Measurements from ENCODE around the gene ADAM19.

Gene ADAM19

GRCh38 chr5:157594675-157595459, 19.3 kb upstream of the ADAM19 start:
- no peak for FAIRE-seq

DNA sequence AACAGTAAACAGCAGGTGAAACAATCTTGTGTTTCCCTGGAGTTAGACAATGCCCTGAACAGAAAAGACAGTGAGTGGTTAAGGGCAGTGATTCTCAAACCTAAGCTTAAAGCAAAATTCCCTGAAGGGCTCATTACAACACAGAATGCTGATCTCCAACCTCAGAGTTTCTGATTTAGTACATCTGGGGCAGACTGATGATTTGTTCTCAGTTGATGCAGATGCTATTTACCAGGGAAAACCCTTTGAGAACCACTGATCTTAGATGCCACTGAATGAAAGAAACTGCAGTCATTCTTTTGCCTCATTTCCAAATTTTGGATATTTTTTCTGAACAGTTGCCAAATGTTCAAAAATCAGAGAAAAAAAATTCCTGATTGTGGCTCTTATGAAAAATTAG, 18.7 kb upstream of the ADAM19 start:
- no peak for FAIRE-seq

- no peak for FAIRE-seq
Observed at GRCh38 chr5:157593052-157593757, 17.6 kb upstream of the ADAM19 start.

GRCh38 chr5:157592594-157592993, 17.0 kb upstream of the ADAM19 start:
- FAIRE-seq = no peak

DNA sequence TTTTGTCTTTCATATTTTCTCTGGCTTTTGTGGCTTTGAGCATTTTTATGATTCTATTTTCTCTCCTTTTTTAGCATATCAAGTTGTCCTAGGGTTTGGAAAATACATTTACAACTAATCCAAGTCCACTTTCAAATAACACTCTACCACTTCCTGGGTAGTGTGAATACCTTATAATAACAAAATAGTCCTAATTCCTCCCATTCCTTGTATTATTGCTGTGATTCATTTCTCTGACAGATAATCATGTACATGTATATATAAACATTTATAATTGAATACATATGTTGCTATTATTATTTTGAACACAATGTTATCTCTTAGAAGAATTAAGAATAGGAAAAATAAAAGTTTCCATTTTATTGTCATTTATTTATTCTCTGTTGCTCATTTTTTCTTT, 14.9 kb upstream of the ADAM19 start:
- no peak for FAIRE-seq

DNA sequence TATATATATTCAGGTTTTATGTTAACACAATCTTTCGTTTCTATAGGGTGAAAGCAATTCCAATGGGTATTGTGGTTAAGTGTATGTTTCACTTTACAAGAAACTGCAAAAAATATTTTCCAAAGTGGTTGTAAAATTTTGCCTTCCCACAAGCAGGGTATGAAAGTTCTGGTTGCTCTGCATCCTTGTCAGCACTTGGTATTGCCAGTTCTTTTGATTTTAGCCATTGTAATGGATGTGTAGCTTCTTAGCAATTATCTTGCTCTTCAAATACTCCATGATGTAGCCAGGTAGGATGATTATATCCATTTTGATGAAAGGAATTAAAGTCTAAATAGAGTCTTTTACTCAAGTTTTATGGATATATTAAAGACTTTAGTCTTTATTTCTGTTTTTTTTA, 9.1 kb upstream of the ADAM19 start:
- FAIRE-seq = no peak

- no peak for FAIRE-seq
Observed at GRCh38 chr5:157582731-157583620, 7.4 kb upstream of the ADAM19 start.

GRCh38 chr5:157581901-157582300, 6.3 kb upstream of the ADAM19 start:
- no peak for FAIRE-seq

DNA sequence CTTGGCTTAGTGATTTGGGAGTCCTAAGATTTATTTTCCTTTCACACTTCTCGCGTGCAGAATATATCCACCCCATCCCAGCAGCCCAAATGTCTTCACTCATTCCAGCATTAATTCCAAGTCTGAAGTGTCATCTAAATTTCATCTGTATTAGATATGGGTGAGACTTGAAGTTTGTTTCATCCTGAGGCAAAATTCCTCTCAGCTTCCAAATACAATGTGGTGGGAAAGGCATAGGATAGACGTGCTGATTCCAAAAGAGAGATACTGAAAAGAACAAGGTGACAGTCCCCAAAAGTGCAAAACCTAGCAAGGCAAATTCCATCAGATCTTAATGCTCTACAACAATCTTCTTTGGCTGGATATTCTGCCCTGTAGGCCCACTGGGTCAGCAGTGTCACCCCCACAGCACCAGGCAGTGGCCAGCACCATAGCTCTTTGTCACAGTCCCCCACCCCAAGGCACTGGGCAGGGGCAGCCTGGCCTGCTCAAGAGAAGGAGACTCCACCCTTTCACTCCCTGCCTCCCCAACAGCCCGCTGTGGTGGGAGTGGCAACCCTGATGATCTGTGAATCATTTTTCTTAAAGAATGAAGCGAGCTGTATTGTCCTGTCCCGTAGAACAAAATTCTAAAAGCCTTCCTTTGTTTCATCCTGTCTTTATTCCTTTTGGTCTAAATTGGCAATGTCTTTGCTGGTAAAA, 2.7 kb upstream of the ADAM19 start:
- no peak for FAIRE-seq

GRCh38 chr5:157576678-157577077, 1.1 kb upstream of the ADAM19 start:
- FAIRE-seq = no peak

DNA sequence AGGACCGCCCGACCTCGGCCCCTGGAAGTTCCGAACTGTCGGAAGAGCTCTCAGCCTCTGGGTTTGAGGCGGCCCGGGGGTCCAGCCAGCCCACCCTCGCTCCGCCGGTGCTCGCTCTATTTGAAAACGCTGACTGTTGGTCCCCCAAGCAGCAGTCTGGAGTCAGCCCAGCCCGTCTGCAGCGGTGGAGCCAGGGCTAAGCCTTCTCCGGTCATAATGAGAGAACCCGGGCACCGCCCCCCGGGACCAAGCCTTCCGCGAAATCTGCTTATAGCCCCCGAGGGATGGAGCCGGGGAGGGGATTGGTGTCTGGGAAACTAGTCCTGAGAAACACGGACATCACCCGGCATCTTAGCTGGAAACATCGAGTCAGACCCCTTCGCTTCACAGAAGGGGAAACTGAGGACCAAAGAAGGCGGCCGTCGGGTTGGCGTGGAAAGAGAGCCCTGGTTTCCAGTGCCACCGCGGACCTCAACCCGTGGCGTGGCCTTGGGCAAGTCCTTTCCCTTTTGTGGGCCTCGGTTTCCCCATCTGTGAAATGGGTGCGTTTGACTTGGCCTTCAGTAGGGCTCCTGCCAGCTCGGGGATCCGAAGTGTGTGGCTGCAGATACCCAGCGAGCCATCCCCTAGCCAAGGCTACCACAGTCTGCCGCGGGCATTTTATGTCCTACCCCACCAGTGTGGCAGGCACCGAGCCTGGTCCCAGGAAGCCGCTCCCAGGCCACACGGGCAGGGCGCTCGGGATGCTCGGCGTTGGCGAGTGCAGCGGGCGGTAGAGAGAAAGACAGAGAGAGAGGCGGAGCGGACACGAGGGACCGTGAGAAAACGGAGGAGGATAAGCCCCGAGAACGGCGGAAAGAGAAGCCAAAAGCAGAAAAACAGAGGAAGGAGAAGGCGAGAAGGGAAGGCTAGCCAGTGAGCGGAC, 857 bp downstream of the ADAM19 start:
- no peak for FAIRE-seq

- FAIRE-seq = no peak
Observed at GRCh38 chr5:157571357-157571827, 4.2 kb downstream of the ADAM19 start.

DNA sequence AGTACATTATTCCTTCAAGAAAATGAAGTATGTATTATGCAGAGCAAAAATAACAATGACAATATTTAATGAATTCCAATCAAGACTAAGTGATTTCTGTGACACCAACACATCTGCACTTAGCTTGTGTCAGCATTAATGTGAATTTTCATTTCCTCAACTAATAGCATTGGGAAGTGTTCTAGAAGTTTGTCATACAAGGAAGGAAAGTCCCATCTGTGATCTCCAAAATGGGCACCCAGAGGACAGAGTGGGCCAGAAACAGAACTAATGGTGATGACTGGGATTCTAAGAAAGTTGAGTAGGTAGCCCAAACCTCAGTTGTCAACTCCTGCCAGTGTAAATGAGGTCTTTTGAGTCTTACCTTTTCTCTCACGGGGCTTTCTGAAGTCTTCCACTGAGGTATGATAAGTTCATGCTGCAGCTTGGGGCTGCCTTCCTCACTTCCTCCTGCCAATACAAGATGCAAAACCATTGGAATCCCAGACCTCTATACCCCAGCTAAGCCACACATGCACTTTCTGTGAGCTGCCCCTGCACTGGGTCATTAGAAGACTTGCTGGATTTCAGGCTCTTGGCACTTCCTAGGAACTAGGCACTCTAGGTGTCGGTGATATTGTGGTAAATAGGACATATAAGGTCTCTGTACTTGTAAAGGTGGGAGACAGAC, 4.9 kb downstream of the ADAM19 start:
- FAIRE-seq = no peak

DNA sequence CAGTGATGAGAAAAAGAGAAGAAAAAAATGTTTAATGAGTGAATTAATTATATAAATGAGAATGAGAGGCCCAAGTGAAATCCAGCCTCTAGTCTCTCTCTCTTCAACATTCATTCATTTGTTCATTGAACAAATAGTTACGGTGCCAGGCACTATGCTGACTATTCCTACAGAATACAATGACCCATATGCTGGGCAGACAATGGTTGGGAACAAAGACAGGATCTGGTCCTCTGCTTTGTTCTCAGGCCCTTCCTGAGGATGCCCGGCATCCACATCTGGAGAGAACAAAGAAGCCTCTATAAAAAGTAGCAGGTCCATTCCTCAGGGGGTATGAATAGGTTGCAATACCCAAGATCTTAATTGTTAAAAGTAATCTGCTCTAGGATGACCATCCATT, 6.9 kb downstream of the ADAM19 start:
- FAIRE-seq = no peak

- no peak for FAIRE-seq
Observed at GRCh38 chr5:157568222-157568621, 7.4 kb downstream of the ADAM19 start.

DNA sequence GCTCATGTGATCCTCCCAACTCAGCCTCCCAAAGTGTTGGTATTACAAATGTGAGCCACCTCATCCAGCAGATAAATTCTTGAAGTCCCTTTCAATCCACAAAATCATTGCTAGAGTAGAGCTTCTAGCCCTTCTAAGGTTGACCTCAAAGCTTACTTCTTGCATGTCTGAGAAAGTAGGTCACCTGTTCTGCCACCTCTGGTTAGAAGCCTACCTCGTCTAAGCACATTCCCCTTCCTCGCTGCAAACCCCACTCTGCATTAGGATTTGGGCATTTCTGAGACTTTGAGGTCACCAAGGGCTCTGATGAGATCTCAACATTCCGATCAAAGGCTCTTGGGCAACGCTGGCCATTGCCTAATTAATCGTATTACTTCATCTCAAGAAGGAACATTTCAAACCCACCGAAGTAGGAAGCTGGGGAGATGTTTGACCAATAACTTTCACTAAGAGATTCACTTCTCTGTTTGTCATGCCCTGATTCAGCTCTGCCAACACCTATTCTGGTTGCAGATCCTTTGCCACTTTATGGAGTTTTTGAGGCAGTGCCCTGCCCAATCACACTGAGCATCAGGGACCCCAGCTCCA, 8.6 kb downstream of the ADAM19 start:
- FAIRE-seq = no peak

DNA sequence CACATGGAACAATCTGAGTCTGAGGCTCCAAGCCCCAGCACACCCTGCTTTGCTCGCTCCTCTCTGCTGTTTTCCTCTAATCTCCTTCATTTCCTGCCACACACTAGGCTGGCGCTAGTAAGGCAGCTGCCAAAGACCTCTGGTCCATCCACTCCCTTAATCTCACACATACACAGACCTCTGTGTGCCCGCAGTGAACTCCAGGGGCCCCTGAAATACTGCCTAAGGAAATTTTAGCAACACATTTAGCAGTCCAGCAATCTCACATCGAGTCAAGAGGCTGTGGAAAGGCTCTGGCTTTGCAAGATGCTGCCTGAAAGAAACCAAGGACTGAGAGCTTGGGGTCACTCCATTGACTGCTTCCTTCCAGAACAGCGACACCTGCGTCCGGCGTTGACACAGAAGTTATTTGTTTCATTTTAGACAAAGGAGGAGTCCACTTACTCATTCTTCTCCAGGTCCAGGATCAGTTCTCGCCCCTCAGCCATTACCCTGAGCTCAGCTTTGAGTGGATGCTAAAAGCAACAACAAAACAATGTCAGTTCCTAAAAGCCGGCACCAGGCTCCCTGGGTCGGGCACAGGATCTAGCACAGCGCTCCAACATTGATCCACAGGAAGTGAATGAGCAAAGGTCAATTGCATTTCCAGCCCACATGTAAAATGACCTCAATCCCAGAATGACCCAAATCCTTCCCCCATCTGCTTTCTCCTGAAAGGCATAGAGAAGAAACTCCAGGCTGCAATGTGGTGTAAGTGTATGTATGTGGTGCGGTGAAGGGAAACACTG, 11.5 kb downstream of the ADAM19 start:
- no peak for FAIRE-seq

DNA sequence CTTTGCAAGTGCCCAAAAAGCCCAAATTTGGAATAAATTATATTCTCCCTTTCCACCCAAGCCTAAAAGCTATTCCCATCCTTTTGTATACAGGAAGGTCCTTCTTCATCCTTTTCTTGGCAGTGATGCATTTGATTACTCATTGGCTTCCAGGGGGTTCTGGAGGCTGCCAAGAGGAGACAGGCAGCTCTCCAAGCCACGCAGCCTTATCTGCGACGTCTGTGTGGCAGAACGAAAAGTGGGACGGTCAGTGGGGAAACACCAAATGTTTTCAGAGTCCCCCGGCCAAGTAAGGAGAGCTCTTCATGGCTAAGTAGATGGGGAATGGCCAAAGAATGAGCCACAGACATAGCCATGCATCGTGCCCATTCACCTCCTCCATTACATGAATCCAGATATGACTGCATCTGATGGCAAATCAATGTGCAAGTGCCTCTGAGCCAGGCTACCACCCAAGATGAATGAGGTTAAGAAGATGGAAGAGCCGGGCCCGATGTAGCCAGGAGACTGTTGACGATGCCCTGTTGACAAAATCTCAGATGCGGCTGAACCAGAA, 12.1 kb downstream of the ADAM19 start:
- FAIRE-seq = no peak

DNA sequence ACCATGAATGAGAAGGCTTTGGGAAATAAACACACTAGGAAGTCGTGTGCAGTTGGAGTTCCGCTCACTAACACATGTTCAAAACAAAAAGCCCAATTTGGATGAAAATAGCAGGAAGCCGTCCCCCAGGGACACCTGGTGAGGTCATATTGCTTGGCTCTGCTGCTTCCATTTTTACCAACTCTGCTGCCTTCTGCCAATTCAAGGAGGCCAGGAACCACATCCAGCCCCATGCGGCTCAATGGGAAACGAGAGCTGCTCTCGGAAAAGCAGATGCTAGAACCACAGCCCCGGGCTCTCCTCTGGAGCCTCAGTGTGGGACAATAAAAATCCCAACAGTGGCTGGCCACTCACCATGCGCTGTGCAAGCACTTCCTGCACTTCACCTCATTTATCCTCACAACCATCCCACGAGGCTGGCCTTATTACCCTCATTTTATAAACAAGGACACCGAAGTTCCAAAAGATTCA, 13.4 kb downstream of the ADAM19 start:
- FAIRE-seq = no peak
